HepG2 (cell line): Measurements from ENCODE around the gene ARL10.

Source experiments
- ATF2 ChIP-seq: sonication (generic); formaldehyde crosslinking; IDR thresholded peaks from 2 replicates; pipeline ENCODE4 v1.4.0; 2020; ENCODE audit warnings: missing genetic modification reagents
- CREB1 ChIP-seq, 2 experiments: fragments of 450-650 bp in 1 of 2; IDR thresholded peaks; 2 replicates each; pipeline ENCODE4 v1.6.1; 2016 to 2017; ENCODE audit warnings: control low read depth in 1 of 2, mild to moderate bottlenecking in 1 of 2, missing compliant biosample characterization in 1 of 2, missing genetic modification characterization in 1 of 2
- CTCF ChIP-seq: sonication (generic); formaldehyde crosslinking; IDR thresholded peaks from 2 replicates; pipeline ENCODE4 v1.5.0; 2020; ENCODE audit warnings: mild to moderate bottlenecking, missing genetic modification reagents, moderate library complexity
- NR2C2 ChIP-seq: sonication (generic); formaldehyde crosslinking; IDR thresholded peaks from 2 replicates; pipeline ENCODE4 v1.4.0; 2020; ENCODE audit warnings: missing genetic modification reagents, mild to moderate bottlenecking, moderate library complexity, borderline replicate concordance
- REL ChIP-seq: sonication (generic); formaldehyde crosslinking; conservative IDR thresholded peaks from 2 replicates; pipeline ENCODE4 v1.8.0; 2022; ENCODE audit warnings: mild to moderate bottlenecking, missing genetic modification reagents, moderate library complexity
- SOX13 ChIP-seq, 3 experiments: fragments of 450-650 bp in 1 of 3; sonication (generic) in 1 of 3; formaldehyde crosslinking in 1 of 3; IDR thresholded peaks in 2 of 3; conservative IDR thresholded peaks in 1 of 3; 2 replicates each; pipeline versions ENCODE4 v1.5.0 to v1.6.1; 2016 to 2020; ENCODE audit warnings: antibody characterized with exemption in 1 of 3, mild to moderate bottlenecking in 1 of 3, missing compliant biosample characterization in 1 of 3, missing genetic modification reagents in 1 of 3, moderate library complexity in 1 of 3
- TAF15 ChIP-seq: fragments of 200-400 bp; formaldehyde crosslinking; IDR thresholded peaks from one replicate; pipeline ENCODE4 v1.6.1; 2018; ENCODE audit warnings: mild to moderate bottlenecking, low read depth, low read length; ENCODE audit not compliant: poor library complexity, severe bottlenecking
- THAP8 ChIP-seq: sonication (generic); formaldehyde crosslinking; IDR thresholded peaks from 2 replicates; pipeline ENCODE4 v1.5.1; 2020; ENCODE audit warnings: missing genetic modification reagents, mild to moderate bottlenecking, borderline replicate concordance
- ZNF17 ChIP-seq: sonication (generic); formaldehyde crosslinking; IDR thresholded peaks from 2 replicates; pipeline ENCODE4 v1.5.0; 2020; ENCODE audit warnings: mild to moderate bottlenecking, missing genetic modification reagents
- TF ChIP-seq, protein P1 (sequence below): IDR thresholded peaks from 2 replicates; pipeline ENCODE4 v1.6.1; 2016; ENCODE audit warnings: missing compliant biosample characterization, missing genetic modification reagents, borderline replicate concordance

DNA sequence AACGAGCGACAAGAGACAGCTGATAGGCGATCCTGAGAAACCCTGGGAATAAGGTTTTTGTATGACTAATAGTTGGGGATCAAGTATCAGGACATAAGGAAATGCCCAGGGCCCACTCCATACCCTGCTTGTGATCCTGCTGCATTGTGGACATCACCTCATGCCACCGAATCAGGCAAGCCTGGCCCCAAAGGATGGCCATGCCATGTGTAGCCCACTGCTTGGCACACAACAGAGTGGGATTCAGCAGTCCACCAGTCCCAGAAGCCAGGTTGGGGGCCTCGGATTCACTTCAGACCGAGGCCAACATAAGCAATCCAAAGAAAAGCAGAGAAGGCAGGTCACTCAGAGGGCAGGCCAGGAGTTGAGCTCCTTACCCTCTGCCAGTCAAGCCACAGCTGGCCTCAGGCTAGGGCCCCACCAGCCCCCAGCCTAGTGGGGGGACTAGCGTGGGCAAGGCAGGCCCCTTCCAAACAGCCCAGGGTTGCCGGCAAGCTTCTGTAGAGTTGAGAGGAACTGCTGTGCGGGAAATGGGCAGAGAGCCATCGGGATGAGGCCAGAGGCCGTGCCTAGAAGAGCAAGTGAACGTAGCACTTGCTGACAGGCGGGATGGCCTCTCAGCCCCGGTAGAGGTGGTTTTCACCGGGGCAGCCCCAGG lies 18.1 kb downstream of the ARL10 start:
- TF ChIP-seq CREB1 (IDR thresholded peaks at IDR 0.05) (no peak), CREB1 (CRISPR knock-in tag; IDR thresholded peaks at IDR 0.05) (no peak), ATF2 (CRISPR knock-in tag) (no peak), TAF15 (no peak), THAP8 (CRISPR knock-in tag) (no peak), CTCF (CRISPR knock-in tag) (no peak), REL (no peak), ZNF17 (CRISPR knock-in tag) (no peak), NR2C2 (CRISPR knock-in tag) (no peak), SOX13 (IDR thresholded peaks at IDR 0.05) (no peak), SOX13 (CRISPR knock-in tag; conservative IDR thresholded peaks at IDR 0.05 in 1 of 2, IDR thresholded peaks at IDR 0.05 in 1 of 2) (no peak)
- TF ChIP-seq, protein P1, sequence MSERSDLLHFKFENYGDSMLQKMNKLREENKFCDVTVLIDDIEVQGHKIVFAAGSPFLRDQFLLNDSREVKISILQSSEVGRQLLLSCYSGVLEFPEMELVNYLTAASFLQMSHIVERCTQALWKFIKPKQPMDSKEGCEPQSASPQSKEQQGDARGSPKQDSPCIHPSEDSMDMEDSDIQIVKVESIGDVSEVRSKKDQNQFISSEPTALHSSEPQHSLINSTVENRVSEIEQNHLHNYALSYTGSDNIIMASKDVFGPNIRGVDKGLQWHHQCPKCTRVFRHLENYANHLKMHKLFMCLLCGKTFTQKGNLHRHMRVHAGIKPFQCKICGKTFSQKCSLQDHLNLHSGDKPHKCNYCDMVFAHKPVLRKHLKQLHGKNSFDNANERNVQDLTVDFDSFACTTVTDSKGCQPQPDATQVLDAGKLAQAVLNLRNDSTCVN (CRISPR knock-in tag), result no peak
